ENCODE results near the gene CNN3. TPM values are rescaled to one million over a fixed set of nuclear protein-coding genes. Genes with fewer than 3 reads are reported as not detected.

The CNN3 gene
- total RNA-seq (2014; rRNA removed; shearing (Covaris generic)) (not detected in 2 replicates), total RNA-seq (2022) (not detected in 2 replicates), Bru-seq, nascent RNA (percentile 19 among the genes with signal in this experiment), BruChase-seq, experiment 1, labeled RNA remaining after a 6-hour chase (percentile 15 among the genes with signal in this experiment), BruChase-seq, experiment 2, labeled RNA remaining after a 2-hour chase (percentile 17 among the genes with signal in this experiment)
- long read RNA-seq, result 0 reads

DNA sequence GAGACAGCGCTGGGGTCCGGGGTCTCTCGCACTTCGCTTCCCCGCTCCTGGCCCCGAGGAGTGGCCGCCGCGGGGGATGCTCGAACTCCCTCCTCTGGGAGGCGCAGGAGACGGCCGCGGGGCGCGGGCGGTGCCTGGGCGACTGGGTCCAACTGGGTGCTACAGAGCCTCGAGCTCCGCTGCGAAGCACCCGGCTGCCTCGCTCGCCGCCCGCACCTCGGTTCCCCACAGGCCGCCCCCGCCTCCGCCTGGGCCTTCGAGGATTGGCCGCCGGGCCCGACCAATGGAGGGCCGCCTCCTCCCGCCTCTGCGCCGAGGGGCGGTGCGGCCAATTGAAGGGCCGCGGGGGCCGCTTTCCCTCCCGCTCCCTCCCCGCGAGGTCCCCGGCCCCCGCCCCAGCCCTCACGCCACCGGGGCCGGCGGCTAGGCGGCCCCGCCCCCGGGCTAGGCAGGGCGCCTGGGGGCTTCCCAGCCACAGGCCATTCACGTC lies at the start of gene CNN3:
Gene CNN3 (minus strand): TSS at position 196 of the 490 bp plus-strand sequence. CDS start 216 bp downstream, outside the sequence.
- POLR2A ChIA-PET, result no interaction called here
- no peaks in the 10 kb centered on the region for H3K79me2 ChIP-seq (ENCODE audit: insufficient read depth, low read depth, low read length)
- intact Hi-C loops (cut with micrococcal nuclease; ENCODE audit: unreplicated experiment), result no loop called here

DNA sequence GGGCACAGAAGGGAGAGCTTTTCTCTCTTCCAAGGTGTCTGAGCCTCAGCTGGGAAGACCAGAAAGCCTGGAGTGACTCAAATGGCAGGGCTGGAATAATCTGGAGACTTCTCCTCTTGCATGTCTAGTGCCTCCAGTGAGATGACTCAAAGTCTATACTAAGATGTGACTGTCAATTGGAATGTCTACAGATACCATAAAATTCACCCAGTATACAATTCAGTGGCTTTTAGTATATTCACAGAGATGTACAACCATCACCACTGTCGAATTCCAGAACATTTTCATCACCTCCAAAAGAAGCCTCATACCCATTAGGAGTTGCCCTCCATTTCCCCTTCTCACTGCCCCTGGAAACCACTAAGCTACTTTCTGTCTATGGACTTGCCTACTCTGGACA lies 47.9 kb upstream of the CNN3 start:
- Histone ChIP-seq H3K27ac (ENCODE audit: low read depth, low read length, poor library complexity, severe bottlenecking) (no peak overlapping the region), H3K36me3 (ENCODE audit: insufficient read depth, low read length) (no peaks in the 10 kb centered on the region), H2AFZ (ENCODE audit: low read length) (no peak overlapping the region), H3K4me2 (ENCODE audit: low read length) (no peak overlapping the region), H3K4me1 (ENCODE audit: insufficient read depth, low read length, poor library complexity, severe bottlenecking) (peaks cover 14% of the 10 kb centered on the region), H4K20me1 (ENCODE audit: insufficient read depth, low read length) (no peaks in the 10 kb centered on the region), H3K9me2 (ENCODE audit: insufficient read depth, low read length) (no peaks in the 10 kb centered on the region), H3K79me2 (ENCODE audit: insufficient read depth, low read depth, low read length) (no peaks in the 10 kb centered on the region), H3K9me3 (ENCODE audit: low read length) (no peaks in the 10 kb centered on the region), H3K4me3 (ENCODE audit: low read depth, low read length, poor library complexity, severe bottlenecking) (no peak overlapping the region)
- BruUV-seq (replicated peaks), result no TSS peak
- no peak for DNase-seq (ENCODE audit: low spot score)
- intact Hi-C loops (cut with micrococcal nuclease; ENCODE audit: unreplicated experiment), result no loop called here
- ChIA-PET POLR2A (interaction anchor here (1.1 kb wide), 1 partner anchor 12 kb away, joined by 5 read pairs; no protein-coding TSS in a partner anchor), CTCF (ENCODE audit: unreplicated experiment) (no interaction called here)
- TF ChIP-seq, protein P1, sequence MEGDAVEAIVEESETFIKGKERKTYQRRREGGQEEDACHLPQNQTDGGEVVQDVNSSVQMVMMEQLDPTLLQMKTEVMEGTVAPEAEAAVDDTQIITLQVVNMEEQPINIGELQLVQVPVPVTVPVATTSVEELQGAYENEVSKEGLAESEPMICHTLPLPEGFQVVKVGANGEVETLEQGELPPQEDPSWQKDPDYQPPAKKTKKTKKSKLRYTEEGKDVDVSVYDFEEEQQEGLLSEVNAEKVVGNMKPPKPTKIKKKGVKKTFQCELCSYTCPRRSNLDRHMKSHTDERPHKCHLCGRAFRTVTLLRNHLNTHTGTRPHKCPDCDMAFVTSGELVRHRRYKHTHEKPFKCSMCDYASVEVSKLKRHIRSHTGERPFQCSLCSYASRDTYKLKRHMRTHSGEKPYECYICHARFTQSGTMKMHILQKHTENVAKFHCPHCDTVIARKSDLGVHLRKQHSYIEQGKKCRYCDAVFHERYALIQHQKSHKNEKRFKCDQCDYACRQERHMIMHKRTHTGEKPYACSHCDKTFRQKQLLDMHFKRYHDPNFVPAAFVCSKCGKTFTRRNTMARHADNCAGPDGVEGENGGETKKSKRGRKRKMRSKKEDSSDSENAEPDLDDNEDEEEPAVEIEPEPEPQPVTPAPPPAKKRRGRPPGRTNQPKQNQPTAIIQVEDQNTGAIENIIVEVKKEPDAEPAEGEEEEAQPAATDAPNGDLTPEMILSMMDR (conservative IDR thresholded peaks at IDR 0.05; ENCODE audit: low read length), result no peak
- no peak for TF ChIP-seq EZH2phosphoT487 (IDR thresholded peaks at IDR 0.05; ENCODE audit: borderline replicate concordance, low read depth, low read length)

More for the DNA sequence above, at the start of gene CNN3:
- Histone ChIP-seq H3K4me1 (ENCODE audit: insufficient read depth, low read length, poor library complexity, severe bottlenecking) (no peaks in the 10 kb centered on the region), H3K27ac (ENCODE audit: low read depth, low read length, poor library complexity, severe bottlenecking) (no peak within 1 kb of the TSS), H3K4me3 (ENCODE audit: low read depth, low read length, poor library complexity, severe bottlenecking) (no peak within 1 kb of the TSS), H3K9me3 (ENCODE audit: low read length) (no peaks in the 10 kb centered on the region), H3K9me2 (ENCODE audit: insufficient read depth, low read length) (no peaks in the 10 kb centered on the region), H2AFZ (ENCODE audit: low read length) (no peak within 1 kb of the TSS), H3K36me3 (ENCODE audit: insufficient read depth, low read length) (no peaks in the 10 kb centered on the region), H3K4me2 (ENCODE audit: low read length) (no peak within 1 kb of the TSS), H4K20me1 (ENCODE audit: insufficient read depth, low read length) (no peaks in the 10 kb centered on the region)
- TF ChIP-seq, protein P1 (conservative IDR thresholded peaks at IDR 0.05; ENCODE audit: low read length), result no peak
- TF ChIP-seq EZH2phosphoT487 (IDR thresholded peaks at IDR 0.05; ENCODE audit: borderline replicate concordance, low read depth, low read length), result no peak
- CTCF ChIA-PET (ENCODE audit: unreplicated experiment), result no interaction called here
- no peak for DNase-seq (ENCODE audit: low spot score)
- BruUV-seq (replicated peaks), result no TSS peak

DNA sequence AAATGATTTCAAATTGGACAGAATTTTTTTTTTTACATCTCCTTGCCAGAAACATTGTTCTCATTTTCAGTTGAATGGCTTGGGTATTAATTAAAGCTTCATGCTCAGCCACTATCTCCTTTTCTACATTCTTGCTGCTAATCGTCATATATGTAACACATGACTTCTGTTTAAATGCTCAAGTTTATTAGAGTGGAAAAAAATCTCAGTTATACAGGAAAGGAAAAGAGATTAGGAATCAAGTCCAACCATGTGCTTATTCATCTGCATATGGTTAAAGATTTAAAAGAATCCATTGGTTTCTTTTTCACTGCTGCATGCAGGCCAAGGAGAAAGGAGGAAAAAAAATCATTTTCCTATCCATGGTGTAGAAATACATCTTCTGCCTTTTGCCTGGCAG lies 47.3 kb upstream of the CNN3 start:
- CTCF ChIA-PET (ENCODE audit: unreplicated experiment), result no interaction called here
- TF ChIP-seq, protein P1 (conservative IDR thresholded peaks at IDR 0.05; ENCODE audit: low read length), result no peak
- no peak for TF ChIP-seq EZH2phosphoT487 (IDR thresholded peaks at IDR 0.05; ENCODE audit: borderline replicate concordance, low read depth, low read length)
- no TSS peak for BruUV-seq (replicated peaks)

More for the DNA sequence above, 47.3 kb upstream of the CNN3 start:
- no peaks in the 10 kb centered on the region for H3K9me2 ChIP-seq (ENCODE audit: insufficient read depth, low read length)
- H3K36me3 ChIP-seq (ENCODE audit: insufficient read depth, low read length), result no peaks in the 10 kb centered on the region
- H3K9me3 ChIP-seq (ENCODE audit: low read length), result no peaks in the 10 kb centered on the region
- no peak overlapping the region for H2AFZ ChIP-seq (ENCODE audit: low read length)
- H4K20me1 ChIP-seq (ENCODE audit: insufficient read depth, low read length), result no peaks in the 10 kb centered on the region
- no peak for DNase-seq (ENCODE audit: low spot score)
- no peak overlapping the region for H3K4me3 ChIP-seq (ENCODE audit: low read depth, low read length, poor library complexity, severe bottlenecking)
- H3K4me1 ChIP-seq (ENCODE audit: insufficient read depth, low read length, poor library complexity, severe bottlenecking), result peaks cover 8% of the 10 kb centered on the region
- H3K4me2 ChIP-seq (ENCODE audit: low read length), result no peak overlapping the region
- H3K79me2 ChIP-seq (ENCODE audit: insufficient read depth, low read depth, low read length), result no peaks in the 10 kb centered on the region
- intact Hi-C loops (cut with micrococcal nuclease; ENCODE audit: unreplicated experiment), result no loop called here
- no peak overlapping the region for H3K27ac ChIP-seq (ENCODE audit: low read depth, low read length, poor library complexity, severe bottlenecking)
- POLR2A ChIA-PET, result interaction anchor here (0.6 to 1.1 kb wide), 3 partner anchors 12 to 65 kb away, joined by 3 to 5 read pairs (median 3); no protein-coding TSS in a partner anchor
